Stimulated activated CD8-positive, alpha-beta memory T cell treated with anti-CD3 and anti-CD28 coated beads, Interleukin-2, amount 100 ng/mL, for 48 hours (primary cell): ENCODE data around the gene PUDP.
"Not testable (repeated sequence)": the region's sequence is repeated elsewhere in the genome, so short reads cannot be mapped to it uniquely, and the experiment has no call there.

Experiments
- DNase-seq, 2 donors: peaks; one replicate each; pipeline ENCODE4 v3.0.0-alpha.2; 2020; ENCODE audit warnings: low read depth in 2 of 2

The PUDP gene

DNA sequence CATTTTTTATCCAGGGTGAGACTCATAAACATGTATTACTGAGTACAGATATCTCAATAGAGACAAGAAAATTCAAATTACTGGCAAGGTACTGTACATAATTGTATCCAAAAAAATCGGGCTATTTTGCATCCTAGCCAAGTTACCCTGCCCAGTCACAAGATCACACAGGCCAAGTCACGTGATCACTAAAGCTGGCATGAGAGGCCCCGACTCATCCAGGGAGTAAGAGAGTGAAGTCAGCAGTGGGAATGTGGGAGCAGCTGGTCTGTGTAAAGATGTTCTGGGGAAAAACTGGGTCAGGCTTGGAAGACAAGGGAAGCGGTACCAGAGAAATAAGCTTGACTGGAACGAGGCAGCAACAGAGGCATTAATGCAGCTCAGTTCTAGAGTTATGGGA lies 119.7 kb downstream of the PUDP start:
- no peak for DNase-seq

DNA sequence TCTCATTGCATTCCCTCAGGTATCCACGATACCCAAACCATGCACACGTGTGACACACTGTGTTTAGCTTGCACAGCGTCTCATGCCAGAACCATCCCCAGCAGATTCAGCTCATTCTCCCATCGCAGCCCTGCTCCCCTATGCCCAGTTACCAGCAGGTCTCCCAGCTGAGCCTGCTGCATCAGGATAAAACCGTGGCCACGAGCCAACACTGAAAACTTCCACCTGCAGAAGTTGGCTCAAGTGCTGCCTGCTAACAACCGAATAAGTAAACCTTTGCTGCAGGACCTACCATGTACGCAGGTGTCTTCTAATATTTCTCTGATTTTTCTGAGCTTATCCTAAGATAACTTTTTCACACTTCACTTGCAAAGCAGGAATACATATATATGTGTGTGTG lies 120.9 kb downstream of the PUDP start:
- no peak for DNase-seq

- DNase-seq, result not testable (repeated sequence)
Observed at GRCh38 chrX:7026365-7026764, 121.6 kb downstream of the PUDP start.

DNA sequence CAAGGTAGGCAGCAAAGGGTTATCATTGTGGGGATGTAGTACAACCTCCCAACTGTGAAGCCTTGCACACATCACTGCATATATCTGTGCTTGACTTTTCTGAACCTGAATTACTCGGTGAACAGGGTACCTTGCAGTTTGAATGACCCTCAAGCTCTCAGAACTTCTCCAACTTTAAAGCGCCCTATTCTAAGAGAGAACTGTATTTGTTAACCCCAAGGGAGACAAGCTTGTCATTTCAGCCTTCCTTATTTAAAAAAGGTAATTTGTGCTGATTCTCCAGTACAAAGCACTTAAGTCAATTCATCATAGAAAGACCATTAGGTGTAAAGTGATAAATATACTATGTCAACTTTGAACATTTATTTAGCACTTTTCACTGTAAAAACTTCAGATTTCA lies 122.5 kb downstream of the PUDP start:
- no peak for DNase-seq

GRCh38 chrX:7024850-7025249 lies 123.1 kb downstream of the PUDP start:
- no peak for DNase-seq

GRCh38 chrX:7022996-7023395 lies 125.0 kb downstream of the PUDP start:
- DNase-seq, result not testable (repeated sequence)

DNA sequence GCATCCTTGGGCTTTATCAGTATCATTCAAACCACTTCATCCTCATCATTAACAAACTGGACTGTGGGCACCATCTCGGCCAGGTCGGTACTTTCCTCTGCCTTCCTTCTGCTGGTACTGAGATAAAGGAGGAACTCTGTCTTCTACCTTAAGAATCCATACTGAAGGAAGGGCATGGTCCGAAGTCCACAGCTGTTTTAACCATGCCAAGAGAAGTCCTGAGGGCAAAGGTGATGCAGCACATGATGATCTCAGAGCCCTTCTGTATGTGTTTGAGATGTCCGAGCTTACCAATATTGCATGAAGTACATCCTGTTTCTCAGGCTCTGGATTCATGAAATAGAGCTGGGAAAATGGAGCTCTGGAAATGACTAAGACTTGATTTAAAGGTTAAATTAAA lies 126.0 kb downstream of the PUDP start:
- DNase-seq, result no peak

DNA sequence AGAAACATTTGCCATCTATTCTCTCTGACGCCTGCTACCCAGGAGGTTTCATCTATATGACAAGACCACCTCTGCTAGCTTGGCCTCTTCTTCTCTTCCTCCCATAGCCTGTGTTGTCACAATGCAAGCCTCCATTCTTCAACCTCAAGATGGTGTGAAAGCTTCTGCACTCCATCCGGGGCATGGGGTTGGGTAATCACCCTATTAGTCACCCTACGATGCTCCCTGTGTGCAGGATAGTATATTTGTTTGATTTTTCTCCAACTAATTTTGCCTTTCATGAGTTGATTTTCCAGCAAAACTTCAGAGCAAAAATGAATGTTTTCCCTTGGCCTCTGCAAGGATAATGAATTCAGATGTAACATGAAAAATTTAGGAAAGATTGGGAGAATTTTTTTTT lies 128.4 kb downstream of the PUDP start:
- DNase-seq, result no peak

DNA sequence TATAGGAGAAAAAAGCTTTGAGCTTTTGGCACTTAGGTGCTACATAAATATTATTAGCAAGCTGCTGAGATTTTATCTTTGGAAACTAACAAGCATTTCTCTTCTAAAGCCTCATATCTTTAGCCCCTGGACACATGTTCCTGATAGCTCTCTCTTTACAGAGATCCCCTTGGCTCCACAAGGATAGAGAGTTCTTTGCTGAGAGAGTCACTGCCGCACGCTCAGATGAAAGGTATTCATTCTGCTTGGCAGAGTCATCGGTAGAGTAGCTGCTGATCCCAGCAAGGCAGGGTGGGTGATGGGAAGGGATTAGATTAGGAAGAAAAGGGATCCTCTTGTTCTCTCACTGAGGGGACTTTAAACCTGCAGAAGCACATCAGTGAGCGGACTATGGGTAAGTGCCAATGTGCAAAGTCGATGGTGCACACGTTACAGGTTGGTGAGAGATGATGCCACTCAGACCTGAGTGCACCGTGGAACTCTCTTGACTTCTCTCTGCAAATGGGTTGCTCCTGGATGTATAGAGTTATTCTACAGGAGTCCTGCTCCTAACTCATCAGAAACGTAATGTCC lies 135.6 kb downstream of the PUDP start:
- DNase-seq, result not testable (repeated sequence)

DNA sequence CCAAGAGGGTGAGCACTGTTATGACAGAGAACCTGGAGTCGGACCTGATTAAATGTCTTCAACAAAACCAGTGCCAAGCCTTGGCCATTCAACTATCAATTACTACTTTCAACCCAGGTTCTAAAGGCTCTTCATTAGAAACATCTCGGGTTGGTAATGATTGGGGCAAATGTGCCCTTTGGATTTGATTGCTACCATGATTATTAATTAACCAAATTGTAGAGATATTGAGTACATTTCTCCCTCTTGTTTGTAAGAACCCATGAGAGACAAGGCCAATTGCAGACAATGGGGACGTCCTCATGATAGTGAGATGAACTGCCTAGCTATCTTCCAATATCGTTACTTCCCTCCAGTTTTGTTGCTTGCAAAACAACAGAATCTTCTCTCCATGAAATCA lies 137.1 kb downstream of the PUDP start:
- not testable (repeated sequence) for DNase-seq

GRCh38 chrX:7007328-7007727 lies 140.6 kb downstream of the PUDP start:
- not testable (repeated sequence) for DNase-seq
